IMR-90 (cell line): ENCODE results near the gene ANKMY1. TPM values are rescaled to one million over a fixed set of nuclear protein-coding genes. Genes with fewer than 3 reads are reported as not detected.

Source experiments
- ATAC-seq: fragments of 200-7000 bp; cut with Tn5 transposase; 2 replicates; pipeline ENCODE4 v1.9.1; 2020; ENCODE audit warnings: low read depth, mild to moderate bottlenecking, moderate library complexity
- BruUV-seq: library from RNA; stranded (reverse); fragments of 400-500 nt; replicated peaks from 2 replicates; lab custom pipeline; 2021; lab: Mats Ljungman, UMichigan
- CTCF ChIA-PET: fragments of 300-600 bp; formaldehyde crosslinking; extraction: SDS; loops from one replicate; lab custom pipeline; 2021; ENCODE audit warnings: antibody characterized with exemption; lab: Yijun Ruan, JAX
- POLR2A ChIA-PET: fragments of 300-600 bp; sonication (Branson Sonifier 250); formaldehyde crosslinking; loops from one replicate; lab custom pipeline; 2022; ENCODE audit warnings: antibody characterized with exemption; ENCODE audit not compliant: unreplicated experiment; lab: Charles Lee
- DNase-seq: peaks from one replicate; pipeline ENCODE4 v3.0.0; 2013
- H2AFZ ChIP-seq: replicated peaks from 2 replicates; pipeline ENCODE3; 2013; ENCODE audit warnings: low read length, mild to moderate bottlenecking; ENCODE audit not compliant: poor library complexity
- H2AK5ac ChIP-seq: 2 replicates; pipeline ENCODE4 v1.6.1; 2013; ENCODE audit warnings: low read depth, low read length, inconsistent platforms
- H2AK9ac ChIP-seq: replicated peaks from 2 replicates; pipeline ENCODE3; 2013; ENCODE audit warnings: mild to moderate bottlenecking, low read depth, low read length, moderate library complexity; ENCODE audit not compliant: poor library complexity
- H2BK120ac ChIP-seq: 2 replicates; pipeline ENCODE4 v1.6.1; 2013; ENCODE audit warnings: low read depth, low read length, inconsistent platforms
- H2BK15ac ChIP-seq: 3 replicates; pipeline ENCODE4 v1.6.1; 2013; ENCODE audit warnings: low read depth, low read length, inconsistent platforms
- H2BK20ac ChIP-seq: 2 replicates; pipeline ENCODE4 v1.6.1; 2013; ENCODE audit warnings: low read depth, mild to moderate bottlenecking, inconsistent platforms, low read length, moderate library complexity
- H2BK5ac ChIP-seq: 2 replicates; pipeline ENCODE4 v1.6.1; 2013; ENCODE audit warnings: mild to moderate bottlenecking, low read depth, low read length, inconsistent platforms; ENCODE audit not compliant: poor library complexity, severe bottlenecking
- H3K14ac ChIP-seq: replicated peaks from 2 replicates; pipeline ENCODE4 v1.6.1; 2013; ENCODE audit warnings: low read depth, low read length, inconsistent platforms
- H3K18ac ChIP-seq: 2 replicates; pipeline ENCODE4 v1.6.1; 2013; ENCODE audit warnings: low read depth, low read length, control low read depth
- H3K23ac ChIP-seq: 2 replicates; pipeline ENCODE4 v1.6.1; 2013; ENCODE audit warnings: low read depth, low read length, inconsistent platforms
- H3K27ac ChIP-seq: 2 replicates; pipeline ENCODE4 v1.5.1; 2013; ENCODE audit warnings: mild to moderate bottlenecking, control low read depth, low read length; ENCODE audit not compliant: insufficient read depth
- H3K27me3 ChIP-seq: 2 replicates; pipeline ENCODE4 v1.6.1; 2013; ENCODE audit warnings: low read length; ENCODE audit not compliant: control insufficient read depth, insufficient read depth
- H3K36me3 ChIP-seq: 2 replicates; pipeline ENCODE4 v1.6.1; 2013; ENCODE audit warnings: low read length, mixed read lengths; ENCODE audit not compliant: control insufficient read depth, insufficient read depth
- H3K4ac ChIP-seq: 2 replicates; pipeline ENCODE4 v1.6.1; 2013; ENCODE audit warnings: low read depth, low read length, inconsistent platforms
- H3K4me1 ChIP-seq: 2 replicates; pipeline ENCODE4 v1.6.1; 2013; ENCODE audit warnings: low read length, mixed read lengths; ENCODE audit not compliant: control insufficient read depth, insufficient read depth
- H3K4me2 ChIP-seq: 2 replicates; pipeline ENCODE4 v1.6.1; 2013; ENCODE audit warnings: low read depth, mild to moderate bottlenecking, control low read depth, low read length, moderate library complexity
- H3K4me3 ChIP-seq: 2 replicates; pipeline ENCODE4 v1.5.1; 2013; ENCODE audit warnings: low read depth, mild to moderate bottlenecking, control low read depth, low read length, moderate library complexity; ENCODE audit not compliant: insufficient read depth
- H3K56ac ChIP-seq: 2 replicates; pipeline ENCODE4 v1.6.1; 2013; ENCODE audit warnings: low read length, inconsistent platforms; ENCODE audit not compliant: insufficient read depth; ENCODE audit errors: extremely low read depth
- H3K79me1 ChIP-seq, 2 experiments: 2 replicates each; pipeline ENCODE4 v1.6.1; 2013; ENCODE audit warnings: low read length in 2 of 2, inconsistent platforms in 1 of 2, low read depth in 1 of 2
- H3K9ac ChIP-seq: 2 replicates; pipeline ENCODE4 v1.6.1; 2013; ENCODE audit warnings: low read depth, low read length, control low read depth
- H3K9me1 ChIP-seq: 2 replicates; pipeline ENCODE4 v1.6.1; 2013; ENCODE audit warnings: low read length, inconsistent platforms; ENCODE audit not compliant: insufficient read depth
- H3K9me3 ChIP-seq: 2 replicates; pipeline ENCODE4 v1.6.1; 2013; ENCODE audit warnings: low read length; ENCODE audit not compliant: control insufficient read depth, insufficient read depth
- H4K20me1 ChIP-seq: 2 replicates; pipeline ENCODE4 v1.6.1; 2013; ENCODE audit warnings: low read length, inconsistent platforms; ENCODE audit not compliant: insufficient read depth
- H4K5ac ChIP-seq: 2 replicates; pipeline ENCODE4 v1.6.1; 2013; ENCODE audit warnings: mild to moderate bottlenecking, low read depth, low read length, control low read depth
- H4K8ac ChIP-seq, 2 experiments: 2 replicates each; pipeline ENCODE4 v1.6.1; 2013; ENCODE audit warnings: low read depth in 2 of 2, low read length in 2 of 2, control low read depth in 1 of 2, inconsistent platforms in 1 of 2
- H4K91ac ChIP-seq: 2 replicates; pipeline ENCODE4 v1.6.1; 2013; ENCODE audit warnings: low read depth, low read length, inconsistent platforms; ENCODE audit not compliant: insufficient read depth
- MAZ ChIP-seq: IDR thresholded peaks from 2 replicates; pipeline ENCODE4 v1.6.1; 2012; ENCODE audit warnings: low read depth, mild to moderate bottlenecking, low read length, improper control_type of control experiment, moderate library complexity, borderline replicate concordance
- MXI1 ChIP-seq: IDR thresholded peaks from 2 replicates; pipeline ENCODE4 v1.6.1; 2012; ENCODE audit warnings: low read depth, mild to moderate bottlenecking, low read length, moderate library complexity, borderline replicate concordance
- RAD21 ChIP-seq: IDR thresholded peaks from 2 replicates; pipeline ENCODE4 v1.6.1; 2012; ENCODE audit warnings: low read length, improper control_type of control experiment
- WGBS, 2 experiments: methylation state at CpG; one replicate each; pipeline versions ENCODE4 v1.1.5 to v1.1.7; 2013; ENCODE audit warnings: missing lambda C conversion rate in 2 of 2; ENCODE audit not compliant: insufficient read length in 1 of 2; ENCODE audit errors: extremely low coverage in 2 of 2; 5-methylcytosine and 5-hydroxymethylcytosine counted together
- dilution Hi-C: fragments of 300-500 bp; cut with HindIII; formaldehyde crosslinking; loops from one replicate; pipeline ENCODE4 v1.14.3; 2018; ENCODE audit warnings: low sequenced_read_pairs; ENCODE audit not compliant: unreplicated experiment
- in situ Hi-C: fragments of 300-500 bp; cut with MboI; formaldehyde crosslinking; loops from 3 replicates; pipeline ENCODE4 v1.14.3; 2019; ENCODE audit warnings: low sequenced_read_pairs, inconsistent platforms, mixed read lengths
- intact Hi-C: fragments of 100-400 bp; cut with micrococcal nuclease; formaldehyde crosslinking; loops from 2 replicates; pipeline ENCODE4 v1.10.0; 2022
- polyA plus RNA-seq, 3 experiments: library from polyadenylated mRNA; depleted of rRNA; stranded (reverse); fragments of >200 nt; gene quantifications; 2 replicates each; pipeline ENCODE4 v1.2.3, GENCODE V29; 2012; ENCODE audit warnings: low replicate concordance in 1 of 3
- total RNA-seq: library from RNA; depleted of rRNA; stranded (reverse); fragments of >200 nt; gene quantifications from 2 replicates; pipeline ENCODE4 v1.2.3, GENCODE V29; 2012
- TF ChIP-seq, protein P1 (sequence below): fragments of 150-350 bp; IDR thresholded peaks from 2 replicates; pipeline ENCODE4 v1.6.1; 2016; ENCODE audit warnings: low read depth, mild to moderate bottlenecking, low read length, moderate library complexity, borderline replicate concordance
- TF ChIP-seq, protein P2 (sequence below): conservative IDR thresholded peaks from 2 replicates; pipeline ENCODE4 v1.5.1; 2012; ENCODE audit warnings: mild to moderate bottlenecking, low read depth, low read length, improper control_type of control experiment
- TF ChIP-seq, protein P3 (sequence below): fragments of 150-350 bp; IDR thresholded peaks from 2 replicates; pipeline ENCODE4 v1.6.1; 2017; ENCODE audit warnings: mild to moderate bottlenecking, antibody characterized with exemption, low read length, low read depth

The ANKMY1 gene
- total and polyA plus RNA-seq, 2 of the 4 experiments (the other 2 are of a cell fraction): 2.9 to 5.5 TPM

DNA sequence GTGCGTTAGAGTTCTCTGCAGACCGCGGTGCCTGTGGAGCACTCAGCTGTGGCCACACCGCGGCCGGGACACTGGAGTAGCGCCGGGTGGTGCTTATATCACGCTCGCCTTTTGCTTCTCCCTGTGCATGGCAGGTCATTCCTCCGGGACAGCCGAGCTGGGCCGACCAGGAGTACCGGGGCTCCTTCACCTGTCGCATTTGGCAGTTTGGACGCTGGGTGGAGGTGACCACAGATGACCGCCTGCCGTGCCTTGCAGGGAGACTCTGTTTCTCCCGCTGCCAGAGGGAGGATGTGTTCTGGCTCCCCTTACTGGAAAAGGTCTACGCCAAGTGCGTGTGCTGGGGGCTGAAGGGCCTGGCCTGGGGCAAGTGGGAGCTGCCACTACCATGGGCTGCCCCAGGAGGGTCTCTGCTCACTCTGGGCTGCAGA, 32.9 kb upstream of the ANKMY1 start:
- WGBS, 2 experiments: 98% methylated on average over 13 of the region's 21 CpGs; no CpG with 5 or more reads in 1 of the 2 experiments
- ATAC-seq: no peak
- no peak overlapping the region for H3K27ac ChIP-seq
- H3K9ac ChIP-seq: no peak overlapping the region
- CTCF ChIA-PET: no interaction called here
- H2AFZ ChIP-seq: no peak overlapping the region
- peaks cover 10% of the 10 kb centered on the region; the same call in 1 of the 2 replicates for H3K9me1 ChIP-seq
- no peak for DNase-seq
- no peaks in the 10 kb centered on the region for H3K9me3 ChIP-seq
- H2AK9ac ChIP-seq: no peak overlapping the region
- no peak for TF ChIP-seq MAZ
- TF ChIP-seq, protein P1, sequence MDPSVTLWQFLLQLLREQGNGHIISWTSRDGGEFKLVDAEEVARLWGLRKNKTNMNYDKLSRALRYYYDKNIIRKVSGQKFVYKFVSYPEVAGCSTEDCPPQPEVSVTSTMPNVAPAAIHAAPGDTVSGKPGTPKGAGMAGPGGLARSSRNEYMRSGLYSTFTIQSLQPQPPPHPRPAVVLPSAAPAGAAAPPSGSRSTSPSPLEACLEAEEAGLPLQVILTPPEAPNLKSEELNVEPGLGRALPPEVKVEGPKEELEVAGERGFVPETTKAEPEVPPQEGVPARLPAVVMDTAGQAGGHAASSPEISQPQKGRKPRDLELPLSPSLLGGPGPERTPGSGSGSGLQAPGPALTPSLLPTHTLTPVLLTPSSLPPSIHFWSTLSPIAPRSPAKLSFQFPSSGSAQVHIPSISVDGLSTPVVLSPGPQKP: no peak
- no peak for TF ChIP-seq RAD21
- TF ChIP-seq MXI1: no peak
- TF ChIP-seq, protein P2, sequence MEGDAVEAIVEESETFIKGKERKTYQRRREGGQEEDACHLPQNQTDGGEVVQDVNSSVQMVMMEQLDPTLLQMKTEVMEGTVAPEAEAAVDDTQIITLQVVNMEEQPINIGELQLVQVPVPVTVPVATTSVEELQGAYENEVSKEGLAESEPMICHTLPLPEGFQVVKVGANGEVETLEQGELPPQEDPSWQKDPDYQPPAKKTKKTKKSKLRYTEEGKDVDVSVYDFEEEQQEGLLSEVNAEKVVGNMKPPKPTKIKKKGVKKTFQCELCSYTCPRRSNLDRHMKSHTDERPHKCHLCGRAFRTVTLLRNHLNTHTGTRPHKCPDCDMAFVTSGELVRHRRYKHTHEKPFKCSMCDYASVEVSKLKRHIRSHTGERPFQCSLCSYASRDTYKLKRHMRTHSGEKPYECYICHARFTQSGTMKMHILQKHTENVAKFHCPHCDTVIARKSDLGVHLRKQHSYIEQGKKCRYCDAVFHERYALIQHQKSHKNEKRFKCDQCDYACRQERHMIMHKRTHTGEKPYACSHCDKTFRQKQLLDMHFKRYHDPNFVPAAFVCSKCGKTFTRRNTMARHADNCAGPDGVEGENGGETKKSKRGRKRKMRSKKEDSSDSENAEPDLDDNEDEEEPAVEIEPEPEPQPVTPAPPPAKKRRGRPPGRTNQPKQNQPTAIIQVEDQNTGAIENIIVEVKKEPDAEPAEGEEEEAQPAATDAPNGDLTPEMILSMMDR: no peak
- TF ChIP-seq, protein P3, sequence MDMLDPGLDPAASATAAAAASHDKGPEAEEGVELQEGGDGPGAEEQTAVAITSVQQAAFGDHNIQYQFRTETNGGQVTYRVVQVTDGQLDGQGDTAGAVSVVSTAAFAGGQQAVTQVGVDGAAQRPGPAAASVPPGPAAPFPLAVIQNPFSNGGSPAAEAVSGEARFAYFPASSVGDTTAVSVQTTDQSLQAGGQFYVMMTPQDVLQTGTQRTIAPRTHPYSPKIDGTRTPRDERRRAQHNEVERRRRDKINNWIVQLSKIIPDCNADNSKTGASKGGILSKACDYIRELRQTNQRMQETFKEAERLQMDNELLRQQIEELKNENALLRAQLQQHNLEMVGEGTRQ: no peak
- H3K4me2 ChIP-seq: no peak overlapping the region
- peaks cover 10% of the 10 kb centered on the region for H4K20me1 ChIP-seq
- H4K8ac ChIP-seq: no peak overlapping the region
- H3K56ac ChIP-seq: no peak overlapping the region
- no peaks in the 10 kb centered on the region for H3K27me3 ChIP-seq
- peaks cover 23% of the 10 kb centered on the region for H3K36me3 ChIP-seq
- H3K4me3 ChIP-seq: no peak overlapping the region
- no peak overlapping the region for H2BK20ac ChIP-seq
- H3K4me1 ChIP-seq: peaks cover 7% of the 10 kb centered on the region; the same call in 1 of the 2 replicates
- H3K18ac ChIP-seq: no peak overlapping the region
- no peak overlapping the region for H3K14ac ChIP-seq
- in situ Hi-C loops (no loop called here), dilution Hi-C loops (no loop called here), intact Hi-C loops (no loop called here)
- POLR2A ChIA-PET: no interaction called here
- no peak overlapping the region for H2BK15ac ChIP-seq
- no peak overlapping the region for H3K23ac ChIP-seq
- peaks cover 12 to 51% of the 10 kb centered on the region in 2 experiments for H3K79me1 ChIP-seq
- H2BK120ac ChIP-seq: no peak overlapping the region
- no peak overlapping the region for H3K4ac ChIP-seq
- no peak overlapping the region for H2AK5ac ChIP-seq
- BruUV-seq: no TSS peak
- H4K91ac ChIP-seq: no peak overlapping the region
- no peak overlapping the region for H2BK5ac ChIP-seq
- H4K5ac ChIP-seq: no peak overlapping the region
